Bronchial epithelial cell (primary cell): ENCODE data around the gene HSPB7. TPM values are rescaled to one million over a fixed set of nuclear protein-coding genes. Genes with fewer than 3 reads are reported as not detected.

ENCODE experiments used
- DNase-seq: peaks from one replicate; pipeline ENCODE4 v3.0.0-alpha.2; 2010; ENCODE audit warnings: low read depth
- FAIRE-seq: peaks from 2 replicates; lab custom pipeline; 2011; peaks lifted over from hg19 to GRCh38; lab: Jason Lieb, UNC
- H3K27me3 ChIP-seq: 2 replicates; pipeline ENCODE4 v1.5.1; 2011; ENCODE audit warnings: low read length; ENCODE audit not compliant: control insufficient read depth, insufficient read depth
- H3K36me3 ChIP-seq: 2 replicates; pipeline ENCODE4 v1.5.1; 2011; ENCODE audit warnings: low read length; ENCODE audit not compliant: control insufficient read depth, insufficient read depth
- H3K4me3 ChIP-seq: 2 replicates; pipeline ENCODE4 v1.5.1; 2011; ENCODE audit warnings: mild to moderate bottlenecking, low read depth, low read length, control low read depth
- CTCF ChIP-seq: IDR thresholded peaks from 2 replicates; pipeline ENCODE4 v1.5.1; 2011; ENCODE audit warnings: mild to moderate bottlenecking, moderate library complexity, low read length, control low read depth, inconsistent platforms; ENCODE audit not compliant: insufficient read depth, severe bottlenecking
- total RNA-seq: library from RNA; depleted of rRNA; stranded (reverse); fragments of >200 nt; gene quantifications from 2 replicates; pipeline ENCODE4 v1.2.1, GENCODE V29; 2014

Gene HSPB7
- total RNA-seq, 1 donor from 2014 or later, result not detected

- no peaks in the 10 kb centered on the region for H3K27me3 ChIP-seq
- no peaks in the 10 kb centered on the region for H3K36me3 ChIP-seq
- TF ChIP-seq CTCF, result no peak
- DNase-seq (no peak), FAIRE-seq (no peak)
- no peak overlapping the region for H3K4me3 ChIP-seq
Measured at GRCh38 chr1:16010837-16011236, 7.0 kb downstream of the HSPB7 start.

DNA sequence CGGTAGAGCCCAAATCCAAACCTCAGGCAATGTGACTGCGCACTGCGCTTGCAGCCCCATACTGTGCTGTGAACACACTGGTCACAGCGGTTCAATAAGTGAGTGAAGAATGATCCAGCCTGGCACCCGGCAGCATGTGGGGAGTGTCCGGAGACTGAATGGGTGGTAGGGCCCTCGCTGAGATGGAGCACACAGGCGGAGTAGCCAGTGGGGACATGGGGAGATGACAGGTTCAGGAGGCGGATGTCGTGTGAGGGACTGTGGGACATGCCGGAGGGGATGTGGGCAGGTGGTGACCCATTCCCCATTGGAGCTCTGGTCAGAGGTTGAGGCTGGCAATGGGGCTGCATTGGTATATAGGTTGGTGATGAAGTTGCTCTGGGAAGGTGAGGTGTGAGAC is 8.2 kb downstream of the HSPB7 start:
- no peak for TF ChIP-seq CTCF
- no peak overlapping the region for H3K4me3 ChIP-seq
- FAIRE-seq (no peak), DNase-seq (no peak)
- no peaks in the 10 kb centered on the region for H3K36me3 ChIP-seq
- no peaks in the 10 kb centered on the region for H3K27me3 ChIP-seq

DNA sequence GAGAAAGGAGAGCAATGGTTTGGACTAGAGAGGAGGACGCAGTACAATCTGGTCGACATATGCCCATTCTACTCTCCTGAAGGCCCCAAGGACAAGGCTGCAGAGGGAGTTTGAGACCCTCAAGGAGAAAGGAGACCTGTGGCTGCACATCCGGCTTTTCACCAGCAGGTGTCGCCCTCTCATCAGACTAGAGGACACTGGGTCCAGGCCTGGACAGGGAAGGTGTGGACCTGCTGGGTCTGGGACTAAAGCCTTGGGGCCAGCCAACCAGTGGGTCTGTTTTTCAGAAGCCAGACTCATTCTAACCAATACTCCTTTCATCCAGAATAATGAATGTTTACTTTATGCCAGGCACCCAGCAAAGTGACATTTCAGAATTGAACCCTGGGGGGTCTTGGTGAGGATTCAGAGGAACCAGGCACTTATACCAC is 8.8 kb downstream of the HSPB7 start:
- no peaks in the 10 kb centered on the region for H3K27me3 ChIP-seq
- TF ChIP-seq CTCF, result peak; percentile 96
- no peak for FAIRE-seq
- no peak overlapping the region for H3K4me3 ChIP-seq
- no peaks in the 10 kb centered on the region for H3K36me3 ChIP-seq
- DNase-seq, result peak; percentile 54

DNA sequence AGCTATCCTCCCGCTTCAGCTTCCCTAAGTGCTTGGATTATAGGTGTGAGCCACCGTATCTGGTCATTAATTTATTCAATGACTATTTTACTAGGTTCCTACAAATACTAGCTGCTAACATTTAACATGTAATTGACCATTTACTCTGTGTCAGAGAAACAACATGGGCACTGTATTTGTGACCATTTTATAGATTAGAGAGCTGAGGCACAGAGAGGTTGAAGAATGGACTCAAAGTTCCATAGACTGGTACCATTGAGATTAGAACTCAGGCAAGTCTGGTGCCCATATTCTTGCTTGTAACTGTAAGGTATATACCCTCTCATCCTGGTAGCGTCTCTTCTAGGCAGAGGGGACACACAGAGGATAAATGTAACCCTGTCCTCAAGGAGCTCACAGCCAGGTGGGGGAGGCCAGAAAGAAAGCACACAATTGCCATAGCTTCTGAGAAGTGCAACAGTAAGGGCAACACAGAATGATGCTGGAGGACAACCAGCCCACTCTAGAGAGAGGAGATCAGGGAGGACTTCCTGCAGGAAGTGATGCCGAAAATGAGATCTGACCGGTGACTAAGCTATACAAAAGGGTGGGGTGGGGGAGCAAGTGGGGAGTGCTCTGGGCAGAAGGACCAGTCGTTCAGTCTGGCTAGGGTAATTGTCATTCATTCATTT is 10.0 kb downstream of the HSPB7 start:
- Histone ChIP-seq H3K4me3 (no peak overlapping the region), H3K36me3 (no peaks in the 10 kb centered on the region), H3K27me3 (no peaks in the 10 kb centered on the region)
- FAIRE-seq (no peak), DNase-seq (no peak)
- TF ChIP-seq CTCF, result no peak

GRCh38 chr1:16006552-16007485 is 11.0 kb downstream of the HSPB7 start:
- peak; percentile 79 for DNase-seq
- H3K27me3 ChIP-seq, result no peaks in the 10 kb centered on the region
- H3K36me3 ChIP-seq, result no peaks in the 10 kb centered on the region
- FAIRE-seq, result no peak
- H3K4me3 ChIP-seq, result no peak overlapping the region
- TF ChIP-seq CTCF, result peak; percentile 20
